GM12891 (cell line): ENCODE data around the gene CMIP.

Experiments used
- POLR2A ChIP-seq: IDR thresholded peaks from 2 replicates; pipeline ENCODE4 v1.6.1; 2011; ENCODE audit warnings: low read depth, low read length, control low read depth
- TAF1 ChIP-seq: IDR thresholded peaks from 2 replicates; pipeline ENCODE4 v1.6.1; 2011; ENCODE audit warnings: low read depth, low read length, control low read depth

GRCh38 chr16:81633147-81633619 is 188.6 kb downstream of the CMIP start:
- TF ChIP-seq POLR2A (no peak), TAF1 (no peak)
